ENCODE results near the gene MSS51. TPM values are rescaled to one million over a fixed set of nuclear protein-coding genes. Genes with fewer than 3 reads are reported as not detected.

The MSS51 gene
- total and polyA plus RNA-seq, 7 donors = 0.60 to 5.0 (median 2.6) TPM; not detected in 1

DNA sequence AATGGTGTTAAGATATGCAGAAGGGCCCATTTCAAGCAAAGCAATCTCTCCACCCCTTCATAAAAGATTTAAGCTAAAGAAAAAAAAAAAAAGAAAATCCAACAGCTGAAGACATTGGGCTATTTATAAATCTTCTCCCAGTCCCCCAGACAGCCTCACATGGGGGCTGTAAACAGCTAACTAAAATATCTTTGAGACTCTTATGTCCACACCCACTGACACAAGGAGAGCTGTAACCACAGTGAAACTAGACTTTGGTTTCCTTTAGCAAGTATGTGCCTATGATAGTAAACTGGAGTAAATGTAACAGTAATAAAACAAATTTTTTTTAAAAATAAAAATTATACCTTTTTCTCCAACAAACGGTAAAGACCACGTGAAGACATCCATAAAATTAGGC lies 33.8 kb upstream of the MSS51 start:
- intact Hi-C loops (cut with DNase I) = no loop called here
- H3K9me3 ChIP-seq = no peaks in the 10 kb centered on the region
- WGBS, 2 donors = 86 to 94% methylated on average over 2 of the region's 2 CpGs
- DNase-seq = no peak
- H3K4me1 ChIP-seq = no peaks in the 10 kb centered on the region
- H3K4me3 ChIP-seq = no peak overlapping the region
- TF ChIP-seq EP300 (IDR thresholded peaks at IDR 0.05) (no peak), POLR2A (IDR thresholded peaks at IDR 0.05) (no peak), CTCF (IDR thresholded peaks at IDR 0.05) (no peak), POLR2AphosphoS5 (IDR thresholded peaks at IDR 0.05) (no peak)
- H3K36me3 ChIP-seq = peaks cover 0 to 88% (median 30%) of the 10 kb centered on the region in 4 donors
- no peaks in the 10 kb centered on the region for H3K27me3 ChIP-seq
- no peak overlapping the region for H3K27ac ChIP-seq

DNA sequence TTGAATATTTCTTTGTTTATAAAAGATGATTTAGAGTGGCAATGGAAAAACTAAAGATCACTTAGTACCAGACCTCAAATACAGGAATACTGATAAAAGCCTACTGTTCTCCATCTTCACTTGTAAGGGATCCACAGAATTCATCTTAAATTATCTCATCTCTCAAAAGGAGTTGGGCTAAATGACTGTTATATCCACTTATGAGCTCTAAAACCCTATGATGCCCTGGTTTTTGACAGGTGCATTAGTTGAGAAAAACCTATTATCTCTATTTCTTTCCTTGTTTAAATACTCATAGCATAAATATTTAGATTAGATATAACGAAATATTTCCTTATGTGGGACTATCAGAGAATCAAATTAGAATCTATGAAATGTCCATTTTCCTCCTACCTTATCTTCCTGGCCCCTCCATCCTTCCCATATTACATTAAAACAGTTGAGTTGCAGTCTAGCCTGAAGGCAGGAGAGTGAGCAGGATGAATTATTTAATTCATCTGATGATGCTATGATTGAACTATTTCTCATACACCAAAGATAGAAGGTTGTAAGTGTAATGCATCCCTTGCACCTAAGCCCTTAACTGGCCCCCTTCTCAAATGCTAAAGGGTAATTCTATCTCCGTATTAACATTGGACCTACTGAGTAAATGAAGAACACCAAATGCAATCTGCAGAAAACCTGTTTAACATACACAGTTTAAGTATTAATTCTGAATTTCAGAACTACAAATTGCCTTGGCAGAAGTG lies 32.8 kb upstream of the MSS51 start:
- intact Hi-C loops (cut with DNase I) = no loop called here
- no peak overlapping the region for H3K27ac ChIP-seq
- H3K9me3 ChIP-seq = no peaks in the 10 kb centered on the region
- WGBS, 2 donors = 76 to 80% methylated on average over 2 of the region's 2 CpGs
- no peak for DNase-seq
- no peak overlapping the region for H3K4me3 ChIP-seq
- no peaks in the 10 kb centered on the region for H3K27me3 ChIP-seq
- no peaks in the 10 kb centered on the region for H3K4me1 ChIP-seq
- no peak for TF ChIP-seq POLR2AphosphoS5 (IDR thresholded peaks at IDR 0.05)
- TF ChIP-seq EP300 (IDR thresholded peaks at IDR 0.05) = no peak
- no peak for TF ChIP-seq POLR2A (IDR thresholded peaks at IDR 0.05)
- no peak for TF ChIP-seq CTCF (IDR thresholded peaks at IDR 0.05)
- H3K36me3 ChIP-seq = peaks cover 0 to 83% (median 27%) of the 10 kb centered on the region in 4 donors

GRCh38 chr10:73460897-73461296 lies 27.5 kb upstream of the MSS51 start:
- intact Hi-C loops (cut with DNase I) = no loop called here
- no peak for TF ChIP-seq POLR2AphosphoS5 (IDR thresholded peaks at IDR 0.05)
- TF ChIP-seq POLR2A (IDR thresholded peaks at IDR 0.05) = no peak
- no peak for TF ChIP-seq CTCF (IDR thresholded peaks at IDR 0.05)
- no peak for TF ChIP-seq EP300 (IDR thresholded peaks at IDR 0.05)
- H3K27ac ChIP-seq = no peak overlapping the region
- H3K4me1 ChIP-seq = no peaks in the 10 kb centered on the region
- peaks cover 0 to 33% (median 2%) of the 10 kb centered on the region in 4 donors for H3K36me3 ChIP-seq
- 96 to 98% methylated on average over 4 of the region's 4 CpGs for WGBS, 2 donors
- DNase-seq = no peak
- no peaks in the 10 kb centered on the region for H3K9me3 ChIP-seq
- H3K27me3 ChIP-seq = no peaks in the 10 kb centered on the region
- no peak overlapping the region for H3K4me3 ChIP-seq

- DNase-seq = no peak
- Histone ChIP-seq H3K27ac (no peak overlapping the region), H3K36me3 (peaks cover 0 to 22% (median 2%) of the 10 kb centered on the region in 4 donors), H3K4me1 (no peaks in the 10 kb centered on the region), H3K4me3 (no peak overlapping the region), H3K27me3 (no peaks in the 10 kb centered on the region), H3K9me3 (no peaks in the 10 kb centered on the region)
- WGBS, 2 donors = 20 to 68% methylated on average over 6 of the region's 6 CpGs
- no peak for TF ChIP-seq CTCF (IDR thresholded peaks at IDR 0.05)
- no peak for TF ChIP-seq POLR2A (IDR thresholded peaks at IDR 0.05)
- TF ChIP-seq POLR2AphosphoS5 (IDR thresholded peaks at IDR 0.05) = no peak
- TF ChIP-seq EP300 (IDR thresholded peaks at IDR 0.05) = no peak
- intact Hi-C loops (cut with DNase I) = no loop called here
Measured at GRCh38 chr10:73459683-73460314, 26.4 kb upstream of the MSS51 start.

Measured in sigmoid colon (tissue), 7 donors.